ENCODE data around the gene PLCD3. TPM values are rescaled to one million over a fixed set of nuclear protein-coding genes. Genes with fewer than 3 reads are reported as not detected.

The PLCD3 gene
- total and polyA plus RNA-seq, 10 of the 15 experiments (the other 5 are each of a cell fraction or from before 2014, with no cell fraction given): 0.02 to 1.6 (median 0.44) TPM

DNA sequence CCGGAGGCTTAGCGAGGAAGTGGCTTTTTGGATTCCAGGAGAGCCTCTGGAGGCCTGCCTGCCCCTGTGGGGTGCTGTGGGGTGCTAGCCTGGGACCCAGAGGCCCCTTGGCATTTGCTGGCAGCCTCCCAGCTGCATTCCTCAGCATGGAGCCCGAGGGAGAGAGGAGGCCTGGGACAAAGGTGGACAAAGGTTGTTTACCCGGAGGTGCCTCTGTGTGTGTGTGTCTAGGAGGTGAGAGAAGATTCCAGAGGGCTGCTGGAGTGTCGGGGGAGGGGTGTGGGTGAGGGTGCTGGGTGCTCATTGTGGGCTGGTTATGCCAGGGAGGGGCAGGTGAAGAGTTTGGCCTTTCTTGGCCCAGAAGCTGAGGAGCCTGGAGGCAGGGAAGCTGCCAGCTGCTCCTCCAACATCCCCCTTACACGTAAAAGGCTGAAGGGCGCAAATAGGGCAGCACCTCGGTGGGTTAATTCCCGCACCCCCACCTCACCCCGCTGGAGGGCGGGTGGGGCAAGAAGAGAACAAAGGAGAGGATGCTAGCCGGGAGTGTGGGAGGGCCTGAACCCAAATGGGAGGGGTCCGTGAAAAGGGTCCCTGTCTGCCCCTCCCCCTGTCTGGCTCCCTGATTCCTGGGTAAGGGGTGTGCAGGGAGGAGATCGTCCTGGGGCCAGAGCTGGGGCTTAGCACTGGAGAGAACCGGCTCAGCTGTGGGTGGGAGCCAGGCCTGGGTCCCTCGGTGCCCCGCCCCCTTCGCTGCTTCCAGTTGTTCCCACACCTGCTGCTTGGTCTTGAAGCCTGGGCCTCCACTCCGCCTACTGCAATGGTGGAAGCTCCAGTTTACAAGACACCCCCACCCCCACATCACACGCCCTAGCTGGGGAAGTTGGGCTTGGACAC, 39.3 kb upstream of the PLCD3 start:
- ChIA-PET POLR2A (interaction anchor here (1.6 kb wide), 1 partner anchor 10 kb away, joined by 4 read pairs; the partner anchor contains the start of gene HEXIM2), CTCF (interaction anchor here (2.1 to 4.7 kb wide), 4 partner anchors 12 to 36 kb away, joined by 5 to 19 read pairs (median 18); partner anchors contain the start of genes ACBD4 and HEXIM1), RAD21 (ENCODE audit: unreplicated experiment) (interaction anchor here (0.6 to 0.9 kb wide), 2 partner anchors 10 to 39 kb away, joined by 3 read pairs; partner anchors contain the start of gene HEXIM2), SMC1A (ENCODE audit: uncharacterized antibody, unreplicated experiment) (no interaction called here)
- FAIRE-seq (no peak), DNase-seq (ENCODE audit: low read depth, low spot score) (no peak), ATAC-seq (no peak)
- Histone ChIP-seq H3K9me3 (replicated peaks; ENCODE audit: control insufficient read depth, insufficient read depth, low read length) (no peaks in the 10 kb centered on the region), H3K4me1 (ENCODE audit: control insufficient read depth, insufficient read depth, low read length) (peaks cover 7% of the 10 kb centered on the region; the same call in 1 of the 2 replicates), H3K27ac (ENCODE audit: control insufficient read depth, insufficient read depth) (no peak overlapping the region; the same call in 1 of the 2 replicates), H3K79me2 (ENCODE audit: control insufficient read depth, insufficient read depth, low read length) (no peaks in the 10 kb centered on the region), H3K27me3 (replicated peaks in 1 of 2; ENCODE audit: control insufficient read depth in 2 of 2, insufficient read depth in 2 of 2, low read length in 1 of 2) (no peaks in the 10 kb centered on the region), H3K9ac (ENCODE audit: control insufficient read depth, insufficient read depth, low read length) (no peak overlapping the region), H3K4me2 (ENCODE audit: control insufficient read depth, insufficient read depth) (no peak overlapping the region), H4K20me1 (ENCODE audit: control insufficient read depth, insufficient read depth) (no peaks in the 10 kb centered on the region), H3K4me3 (no peak overlapping the region), H2AFZ (ENCODE audit: control insufficient read depth, low read depth, low read length) (no peak overlapping the region), H3K36me3 (ENCODE audit: control insufficient read depth in 2 of 2, insufficient read depth in 2 of 2, low read length in 1 of 2) (no peaks in the 10 kb centered on the region)
- in situ Hi-C loops (cut with MboI): no loop called here
- intact Hi-C loops (cut with micrococcal nuclease; ENCODE audit: unreplicated experiment): no loop called here
- TF ChIP-seq, protein P1, sequence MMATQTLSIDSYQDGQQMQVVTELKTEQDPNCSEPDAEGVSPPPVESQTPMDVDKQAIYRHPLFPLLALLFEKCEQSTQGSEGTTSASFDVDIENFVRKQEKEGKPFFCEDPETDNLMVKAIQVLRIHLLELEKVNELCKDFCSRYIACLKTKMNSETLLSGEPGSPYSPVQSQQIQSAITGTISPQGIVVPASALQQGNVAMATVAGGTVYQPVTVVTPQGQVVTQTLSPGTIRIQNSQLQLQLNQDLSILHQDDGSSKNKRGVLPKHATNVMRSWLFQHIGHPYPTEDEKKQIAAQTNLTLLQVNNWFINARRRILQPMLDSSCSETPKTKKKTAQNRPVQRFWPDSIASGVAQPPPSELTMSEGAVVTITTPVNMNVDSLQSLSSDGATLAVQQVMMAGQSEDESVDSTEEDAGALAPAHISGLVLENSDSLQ (IDR thresholded peaks at IDR 0.05): no peak
- TF ChIP-seq ZNF274 (IDR thresholded peaks at IDR 0.05; ENCODE audit: insufficient read depth, insufficient read length) (no peak), STAT1 (conservative IDR thresholded peaks at IDR 0.05) (no peak), NFXL1 (IDR thresholded peaks at IDR 0.05; ENCODE audit: borderline replicate concordance) (no peak), CREB1 (IDR thresholded peaks at IDR 0.05; ENCODE audit: low read depth) (no peak), SIN3A (IDR thresholded peaks at IDR 0.05; ENCODE audit: low read depth, low read length) (no peak), IRF4 (IDR thresholded peaks at IDR 0.05; ENCODE audit: low read depth, low read length) (no peak), CREM (IDR thresholded peaks at IDR 0.05; ENCODE audit: low read depth) (no peak), HDAC6 (IDR thresholded peaks at IDR 0.05; ENCODE audit: unreplicated experiment) (no peak), BACH1 (IDR thresholded peaks at IDR 0.05; ENCODE audit: borderline replicate concordance) (no peak), YBX1 (IDR thresholded peaks at IDR 0.05) (no peak), ESRRA (IDR thresholded peaks at IDR 0.05; ENCODE audit: low read length) (no peak), ZNF207 (IDR thresholded peaks at IDR 0.05; ENCODE audit: borderline replicate concordance) (no peak), POLR2A (IDR thresholded peaks at IDR 0.05; ENCODE audit: low read depth, low read length) (no peak), POU2F2 (IDR thresholded peaks at IDR 0.05; ENCODE audit: borderline replicate concordance, low read depth, low read length) (no peak), BMI1 (IDR thresholded peaks at IDR 0.05; ENCODE audit: borderline replicate concordance) (no peak)
- TF ChIP-seq, protein P2, sequence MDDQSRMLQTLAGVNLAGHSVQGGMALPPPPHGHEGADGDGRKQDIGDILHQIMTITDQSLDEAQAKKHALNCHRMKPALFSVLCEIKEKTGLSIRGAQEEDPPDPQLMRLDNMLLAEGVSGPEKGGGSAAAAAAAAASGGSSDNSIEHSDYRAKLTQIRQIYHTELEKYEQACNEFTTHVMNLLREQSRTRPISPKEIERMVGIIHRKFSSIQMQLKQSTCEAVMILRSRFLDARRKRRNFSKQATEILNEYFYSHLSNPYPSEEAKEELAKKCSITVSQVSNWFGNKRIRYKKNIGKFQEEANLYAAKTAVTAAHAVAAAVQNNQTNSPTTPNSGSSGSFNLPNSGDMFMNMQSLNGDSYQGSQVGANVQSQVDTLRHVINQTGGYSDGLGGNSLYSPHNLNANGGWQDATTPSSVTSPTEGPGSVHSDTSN (IDR thresholded peaks at IDR 0.05; ENCODE audit: insufficient replicate concordance, low read depth, low read length): no peak
- TF ChIP-seq, protein P3, sequence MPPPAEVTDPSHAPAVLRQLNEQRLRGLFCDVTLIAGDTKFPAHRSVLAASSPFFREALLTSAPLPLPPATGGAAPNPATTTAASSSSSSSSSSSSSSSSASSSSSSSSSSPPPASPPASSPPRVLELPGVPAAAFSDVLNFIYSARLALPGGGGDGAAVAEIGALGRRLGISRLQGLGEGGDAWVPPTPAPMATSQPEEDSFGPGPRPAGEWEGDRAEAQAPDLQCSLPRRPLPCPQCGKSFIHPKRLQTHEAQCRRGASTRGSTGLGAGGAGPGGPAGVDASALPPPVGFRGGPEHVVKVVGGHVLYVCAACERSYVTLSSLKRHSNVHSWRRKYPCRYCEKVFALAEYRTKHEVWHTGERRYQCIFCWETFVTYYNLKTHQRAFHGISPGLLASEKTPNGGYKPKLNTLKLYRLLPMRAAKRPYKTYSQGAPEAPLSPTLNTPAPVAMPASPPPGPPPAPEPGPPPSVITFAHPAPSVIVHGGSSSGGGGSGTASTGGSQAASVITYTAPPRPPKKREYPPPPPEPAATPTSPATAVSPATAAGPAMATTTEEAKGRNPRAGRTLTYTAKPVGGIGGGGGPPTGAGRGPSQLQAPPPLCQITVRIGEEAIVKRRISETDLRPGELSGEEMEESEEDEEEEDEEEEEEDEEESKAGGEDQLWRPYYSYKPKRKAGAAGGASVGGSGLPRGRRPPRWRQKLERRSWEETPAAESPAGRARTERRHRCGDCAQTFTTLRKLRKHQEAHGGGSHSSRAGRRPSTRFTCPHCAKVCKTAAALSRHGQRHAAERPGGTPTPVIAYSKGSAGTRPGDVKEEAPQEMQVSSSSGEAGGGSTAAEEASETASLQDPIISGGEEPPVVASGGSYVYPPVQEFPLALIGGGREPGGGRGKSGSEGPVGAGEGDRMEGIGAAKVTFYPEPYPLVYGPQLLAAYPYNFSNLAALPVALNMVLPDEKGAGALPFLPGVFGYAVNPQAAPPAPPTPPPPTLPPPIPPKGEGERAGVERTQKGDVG (CRISPR knock-in tag; IDR thresholded peaks at IDR 0.05): no peak
- TF ChIP-seq, protein P4, sequence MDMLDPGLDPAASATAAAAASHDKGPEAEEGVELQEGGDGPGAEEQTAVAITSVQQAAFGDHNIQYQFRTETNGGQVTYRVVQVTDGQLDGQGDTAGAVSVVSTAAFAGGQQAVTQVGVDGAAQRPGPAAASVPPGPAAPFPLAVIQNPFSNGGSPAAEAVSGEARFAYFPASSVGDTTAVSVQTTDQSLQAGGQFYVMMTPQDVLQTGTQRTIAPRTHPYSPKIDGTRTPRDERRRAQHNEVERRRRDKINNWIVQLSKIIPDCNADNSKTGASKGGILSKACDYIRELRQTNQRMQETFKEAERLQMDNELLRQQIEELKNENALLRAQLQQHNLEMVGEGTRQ (IDR thresholded peaks at IDR 0.05; ENCODE audit: borderline replicate concordance, low read depth, low read length): no peak
- WGBS (ENCODE audit: insufficient coverage, insufficient replicate concordance, low lambda C conversion rate, missing lambda C conversion rate): 74% methylated on average over 20 of the region's 20 CpGs
- no TSS peak for BruUV-seq (replicated peaks)
